ENCODE data around the gene MAP3K12. TPM values are rescaled to one million over a fixed set of nuclear protein-coding genes. Genes with fewer than 3 reads are reported as not detected.

MAP3K12 gene
- total RNA-seq, 1 experiment from 2014 or later = 9.6 TPM

GRCh38 chr12:53461591-53461990, 37.7 kb downstream of the MAP3K12 start:
- H3K4me3 ChIP-seq (ENCODE audit: low read length) = no peak overlapping the region
- H3K9me2 ChIP-seq (replicated peaks; ENCODE audit: low read length) = no peaks in the 10 kb centered on the region
- H3K79me2 ChIP-seq (ENCODE audit: low read length) = peaks cover 90% of the 10 kb centered on the region
- no peaks in the 10 kb centered on the region for H3K9me3 ChIP-seq (ENCODE audit: low read length)
- H4K20me1 ChIP-seq (ENCODE audit: low read length) = peaks cover 77% of the 10 kb centered on the region
- no TSS peak for BruUV-seq (replicated peaks)
- no peak overlapping the region for H3K27ac ChIP-seq (ENCODE audit: low read length)
- ChIA-PET CTCF (no interaction called here), POLR2A (ENCODE audit: unreplicated experiment) (no interaction called here)
- intact Hi-C loops (cut with micrococcal nuclease) = no loop called here
- no peaks in the 10 kb centered on the region for H3K27me3 ChIP-seq (ENCODE audit: low read length)
- no peak overlapping the region for H2AFZ ChIP-seq (ENCODE audit: low read length)
- no peak overlapping the region for H3K4me2 ChIP-seq (ENCODE audit: low read length)
- peaks cover 94% of the 10 kb centered on the region for H3K36me3 ChIP-seq (ENCODE audit: low read depth, low read length)
- DNase-seq = no peak
- TF ChIP-seq CTCF (conservative IDR thresholded peaks at IDR 0.05; ENCODE audit: low read depth, low read length) (no peak), EZH2 (IDR thresholded peaks at IDR 0.05; ENCODE audit: low read length, unreplicated experiment) (no peak), EZH2phosphoT487 (IDR thresholded peaks at IDR 0.05; ENCODE audit: borderline replicate concordance, low read length) (no peak)
- no peak overlapping the region for H3K9ac ChIP-seq (ENCODE audit: low read length)
- no peak for ATAC-seq
- no peaks in the 10 kb centered on the region for H3F3A ChIP-seq (ENCODE audit: low read length, unreplicated experiment)
- no peaks in the 10 kb centered on the region for H3K4me1 ChIP-seq (ENCODE audit: insufficient read depth, low read length)

GRCh38 chr12:53461059-53461458, 38.2 kb downstream of the MAP3K12 start:
- Histone ChIP-seq H3K27ac (ENCODE audit: low read length) (no peak overlapping the region), H3K9me2 (replicated peaks; ENCODE audit: low read length) (no peaks in the 10 kb centered on the region), H3K4me3 (ENCODE audit: low read length) (no peak overlapping the region), H3F3A (ENCODE audit: low read length, unreplicated experiment) (no peaks in the 10 kb centered on the region), H3K27me3 (ENCODE audit: low read length) (no peaks in the 10 kb centered on the region), H3K4me2 (ENCODE audit: low read length) (no peak overlapping the region), H2AFZ (ENCODE audit: low read length) (no peak overlapping the region), H3K79me2 (ENCODE audit: low read length) (peaks cover 90% of the 10 kb centered on the region), H3K9me3 (ENCODE audit: low read length) (no peaks in the 10 kb centered on the region), H3K9ac (ENCODE audit: low read length) (no peak overlapping the region), H4K20me1 (ENCODE audit: low read length) (peaks cover 77% of the 10 kb centered on the region), H3K36me3 (ENCODE audit: low read depth, low read length) (peaks cover 94% of the 10 kb centered on the region), H3K4me1 (ENCODE audit: insufficient read depth, low read length) (no peaks in the 10 kb centered on the region)
- no peak for ATAC-seq
- CTCF ChIA-PET = no interaction called here
- TF ChIP-seq CTCF (conservative IDR thresholded peaks at IDR 0.05; ENCODE audit: low read depth, low read length) (no peak), EZH2phosphoT487 (IDR thresholded peaks at IDR 0.05; ENCODE audit: borderline replicate concordance, low read length) (no peak), EZH2 (IDR thresholded peaks at IDR 0.05; ENCODE audit: low read length, unreplicated experiment) (no peak)
- intact Hi-C loops (cut with micrococcal nuclease) = no loop called here
- no peak for DNase-seq
- POLR2A ChIA-PET (ENCODE audit: unreplicated experiment) = no interaction called here
- BruUV-seq (replicated peaks) = no TSS peak

GRCh38 chr12:53459097-53459496, 40.2 kb downstream of the MAP3K12 start:
- no TSS peak for BruUV-seq (replicated peaks)
- Histone ChIP-seq H4K20me1 (ENCODE audit: low read length) (peaks cover 79% of the 10 kb centered on the region), H3K4me1 (ENCODE audit: insufficient read depth, low read length) (peaks cover 3% of the 10 kb centered on the region), H3K27ac (ENCODE audit: low read length) (no peak overlapping the region), H3K36me3 (ENCODE audit: low read depth, low read length) (peaks cover 94% of the 10 kb centered on the region), H3F3A (ENCODE audit: low read length, unreplicated experiment) (no peaks in the 10 kb centered on the region), H3K9ac (ENCODE audit: low read length) (no peak overlapping the region), H3K4me2 (ENCODE audit: low read length) (no peak overlapping the region), H3K79me2 (ENCODE audit: low read length) (peaks cover 92% of the 10 kb centered on the region), H3K9me2 (replicated peaks; ENCODE audit: low read length) (no peaks in the 10 kb centered on the region), H3K4me3 (ENCODE audit: low read length) (no peak overlapping the region), H3K9me3 (ENCODE audit: low read length) (no peaks in the 10 kb centered on the region), H3K27me3 (ENCODE audit: low read length) (no peaks in the 10 kb centered on the region), H2AFZ (ENCODE audit: low read length) (no peak overlapping the region)
- TF ChIP-seq CTCF (conservative IDR thresholded peaks at IDR 0.05; ENCODE audit: low read depth, low read length) = no peak
- no peak for TF ChIP-seq EZH2 (IDR thresholded peaks at IDR 0.05; ENCODE audit: low read length, unreplicated experiment)
- TF ChIP-seq EZH2phosphoT487 (IDR thresholded peaks at IDR 0.05; ENCODE audit: borderline replicate concordance, low read length) = no peak
- no peak for ATAC-seq
- ChIA-PET POLR2A (ENCODE audit: unreplicated experiment) (no interaction called here), CTCF (no interaction called here)
- intact Hi-C loops (cut with micrococcal nuclease) = no loop called here
- DNase-seq = no peak

All from PC-3 (cell line).